Stimulated activated CD8-positive, alpha-beta memory T cell treated with anti-CD3 and anti-CD28 coated beads, Interleukin-7, amount 100 ng/mL, for 4 hours (primary cell): ENCODE results near the gene WNK1.
"Not testable (repeated sequence)": the region's sequence is repeated elsewhere in the genome, so short reads cannot be mapped to it uniquely, and the experiment has no call there.

ENCODE experiments used
- DNase-seq, 2 donors: peaks; one replicate each; pipeline ENCODE4 v3.0.0-alpha.2; 2020; ENCODE audit warnings: low read depth in 2 of 2

WNK1 gene

DNA sequence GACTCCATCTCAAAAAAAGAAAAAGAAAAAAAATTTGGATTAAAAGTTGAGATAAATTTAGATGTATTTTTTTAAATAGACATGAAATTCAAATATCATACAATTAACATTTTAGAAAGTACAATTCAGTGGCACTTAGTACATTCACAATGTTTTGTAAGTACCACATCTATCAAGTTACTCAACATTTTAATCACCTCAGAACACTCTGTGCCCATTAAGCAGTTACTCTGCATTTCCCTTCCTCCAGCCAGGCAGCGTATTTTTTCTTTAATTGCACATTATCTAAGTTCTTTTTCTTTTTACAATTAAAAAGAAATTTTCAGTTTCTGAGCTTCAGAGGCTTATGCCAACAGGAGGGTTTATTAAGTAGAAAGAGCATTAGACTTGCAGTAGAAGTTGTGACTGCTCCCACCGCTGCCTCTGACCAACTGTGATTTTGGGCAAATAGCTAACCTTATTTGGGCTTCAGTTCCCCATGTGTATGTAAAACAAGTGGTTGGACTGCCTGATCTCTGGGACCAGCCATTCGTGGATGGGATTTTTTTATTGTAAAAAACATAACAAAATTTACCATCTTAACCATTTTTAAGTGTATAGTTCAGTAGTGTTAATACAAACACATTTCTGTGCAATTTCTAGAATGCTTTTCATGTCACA, 65.7 kb downstream of the WNK1 start:
- DNase-seq = no peak

DNA sequence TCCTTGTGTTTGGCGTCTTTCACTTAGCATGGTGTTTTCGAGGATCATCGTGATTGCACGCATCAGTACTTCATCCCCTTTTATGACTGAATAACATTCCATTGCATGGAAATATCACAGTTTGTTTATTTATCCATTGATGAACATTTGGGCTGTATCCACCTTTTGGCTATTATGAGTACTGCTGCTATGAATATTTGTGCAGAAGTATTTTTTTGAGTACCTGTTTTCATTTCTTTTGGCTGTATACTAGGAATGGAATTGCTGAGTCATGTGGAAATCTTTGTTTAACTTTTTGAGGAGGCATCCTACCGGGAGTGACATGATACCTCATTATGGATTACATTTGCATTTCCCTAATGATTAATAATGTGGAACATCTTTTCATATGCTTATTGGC, 66.4 kb downstream of the WNK1 start:
- DNase-seq = no peak

DNA sequence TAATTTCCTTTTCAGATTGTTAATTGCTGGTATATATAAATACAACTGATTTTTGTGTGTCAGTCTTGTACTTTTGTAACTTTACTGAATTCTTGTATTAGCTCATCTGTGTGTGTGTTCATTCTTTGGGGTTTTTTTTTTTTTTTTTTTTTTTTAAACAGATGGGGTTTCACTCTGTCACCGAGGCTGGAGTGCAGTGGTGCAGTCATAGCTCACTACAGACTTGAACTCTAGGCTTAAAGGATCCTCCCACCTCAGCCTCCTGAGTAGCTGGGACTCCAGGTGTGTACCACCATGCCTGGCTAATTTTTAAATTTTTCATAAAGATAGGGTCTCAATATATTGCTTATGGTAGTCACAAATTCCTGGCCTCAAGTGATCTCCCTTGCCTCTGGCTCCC, 68.0 kb downstream of the WNK1 start:
- no peak for DNase-seq

DNA sequence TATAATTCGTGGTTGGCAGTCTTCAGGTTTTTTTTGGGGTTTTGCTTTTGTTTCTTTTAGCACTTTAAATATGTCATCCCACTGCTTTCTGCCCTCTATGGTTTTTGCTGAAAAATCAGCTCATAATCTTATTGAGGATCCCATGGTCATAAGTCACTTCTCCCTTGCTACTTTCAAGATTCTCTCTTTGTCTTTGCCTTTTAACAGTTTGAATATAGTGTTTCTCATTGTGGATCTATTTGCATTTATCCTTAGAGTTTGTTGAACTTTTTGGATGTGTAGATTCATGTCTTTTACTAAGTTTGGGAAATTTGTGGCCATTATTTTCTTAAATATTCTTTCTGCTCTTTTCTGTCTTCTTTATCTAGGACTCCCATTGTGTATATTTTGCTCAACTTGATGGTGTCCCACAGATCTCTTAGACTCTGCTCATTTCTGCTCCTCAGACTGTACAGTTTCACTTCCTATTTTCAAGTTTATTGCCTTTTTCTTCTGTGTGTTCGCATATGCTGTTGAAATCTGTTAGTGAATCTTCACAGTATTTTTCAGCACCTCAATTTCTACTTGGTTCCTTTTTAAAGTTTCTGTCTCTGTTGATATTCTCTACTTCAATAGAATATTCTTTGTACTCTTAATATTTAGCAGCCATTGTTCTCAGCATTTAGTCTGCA, 70.8 kb downstream of the WNK1 start:
- DNase-seq = no peak

DNA sequence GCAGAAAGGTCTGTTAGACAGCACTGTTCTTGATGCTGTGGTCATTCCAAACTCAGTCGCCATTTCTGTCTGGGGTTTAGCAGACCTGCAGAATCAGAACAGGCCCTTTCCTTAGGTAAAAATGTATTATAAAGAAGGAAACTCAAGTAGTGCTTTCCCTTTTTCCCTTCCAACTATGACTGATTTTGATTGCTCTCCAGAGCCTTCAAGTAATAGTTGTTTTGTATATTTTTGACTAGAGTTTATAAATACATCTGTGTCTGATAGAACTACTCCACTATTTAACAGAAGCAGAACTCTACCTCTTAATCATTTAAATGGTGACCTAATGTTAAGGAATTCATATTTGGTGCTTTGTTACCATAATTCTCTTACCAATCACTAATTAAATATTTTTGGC, 74.0 kb downstream of the WNK1 start:
- DNase-seq = no peak

DNA sequence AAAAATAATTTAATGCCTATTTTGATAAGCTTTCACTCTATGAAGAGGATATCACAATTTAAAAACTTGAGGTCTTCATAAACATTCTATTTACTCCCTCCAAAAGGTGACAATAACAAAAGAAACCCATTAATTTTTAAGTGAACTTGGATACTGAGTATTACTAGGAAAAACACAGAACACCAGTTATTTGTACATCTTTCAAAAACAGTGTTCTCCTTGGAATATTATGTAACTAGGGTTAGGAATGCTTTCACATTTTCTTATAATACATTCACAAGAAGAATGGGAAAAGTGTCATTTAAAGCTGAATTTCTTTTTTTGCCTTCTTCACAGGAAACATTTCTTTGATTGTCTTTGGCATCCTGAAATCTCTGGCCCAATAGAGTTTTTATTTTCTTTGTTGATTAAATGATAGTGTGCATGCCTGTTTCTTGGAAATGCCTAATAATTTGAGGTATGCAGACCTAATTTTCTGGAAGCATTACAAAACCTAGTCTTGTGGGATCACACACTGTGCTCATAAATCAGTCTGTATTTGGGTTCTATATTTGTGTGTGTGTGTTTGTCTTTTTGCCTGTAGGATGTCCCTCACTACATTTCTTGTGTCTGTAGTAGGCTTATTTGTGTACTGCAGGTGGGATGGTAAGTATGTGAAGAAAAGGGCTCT, 76.5 kb downstream of the WNK1 start:
- DNase-seq = no peak

DNA sequence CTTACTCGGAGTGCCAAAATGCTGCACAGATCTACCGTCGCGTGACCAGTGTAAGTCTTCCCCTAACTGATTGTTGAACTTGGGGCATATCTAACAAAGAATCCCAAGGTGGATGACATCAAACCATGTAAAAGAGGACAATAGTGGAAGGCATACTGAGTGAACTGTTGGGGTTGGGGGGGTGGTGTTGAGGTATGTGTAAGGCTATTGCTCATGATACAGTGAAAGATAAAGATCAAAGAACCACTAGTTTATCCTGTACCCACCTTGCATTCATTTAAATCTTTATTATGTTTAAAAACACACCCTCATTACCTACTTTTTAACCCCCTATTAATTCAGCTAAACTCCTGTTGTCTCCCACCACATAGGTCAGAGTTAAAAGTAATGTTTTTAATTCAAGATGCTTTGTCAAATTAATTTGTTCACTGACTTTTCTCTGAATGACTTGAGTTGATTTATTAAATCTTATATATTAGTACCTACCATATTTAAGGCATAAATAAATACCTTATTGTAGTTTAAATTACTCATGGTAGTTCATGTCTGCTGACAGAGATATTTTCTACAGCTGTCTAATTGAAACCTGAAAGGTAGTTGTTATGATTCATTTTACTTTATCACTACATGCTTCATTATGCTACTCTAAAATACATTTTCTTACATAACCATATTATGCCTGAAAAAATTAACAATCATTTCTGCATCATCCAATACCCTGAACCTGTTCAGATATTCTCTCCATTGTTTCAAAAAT, 77.9 kb downstream of the WNK1 start:
- no peak for DNase-seq

DNA sequence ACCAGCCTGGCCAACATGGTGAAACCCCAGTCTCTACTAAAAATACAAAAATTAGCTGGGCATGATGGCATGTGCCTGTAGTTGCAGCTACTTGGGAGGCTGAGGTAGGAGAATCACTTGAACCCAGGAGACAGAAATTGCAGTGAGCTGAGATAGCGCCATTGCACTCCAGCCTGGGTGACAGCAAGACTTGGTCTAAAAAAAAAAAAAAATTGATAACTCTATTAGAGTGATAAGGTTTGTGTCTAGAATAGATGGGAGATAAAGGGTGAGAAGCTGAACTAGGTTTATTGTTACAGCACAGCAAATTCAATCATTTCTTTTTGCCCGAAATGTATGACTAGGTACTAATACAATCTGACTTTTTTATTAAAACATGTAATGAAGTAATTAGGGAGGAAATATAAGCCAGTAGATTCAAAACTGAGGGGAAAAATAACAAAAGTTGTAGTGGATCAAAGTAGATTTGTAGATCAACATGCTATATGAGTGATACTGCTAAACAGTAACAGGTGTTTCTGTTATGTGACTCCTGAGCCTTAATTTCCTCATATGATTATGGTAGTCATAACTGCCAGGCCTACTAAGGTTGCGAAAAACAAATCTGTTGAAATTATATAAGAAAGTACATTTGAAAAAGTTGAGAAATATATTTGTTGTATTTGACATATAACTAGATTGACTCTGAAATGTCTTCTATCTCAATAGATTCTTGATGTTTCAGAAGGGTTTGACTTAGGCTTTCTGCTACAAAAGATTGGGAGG, 83.6 kb downstream of the WNK1 start:
- no peak for DNase-seq

DNA sequence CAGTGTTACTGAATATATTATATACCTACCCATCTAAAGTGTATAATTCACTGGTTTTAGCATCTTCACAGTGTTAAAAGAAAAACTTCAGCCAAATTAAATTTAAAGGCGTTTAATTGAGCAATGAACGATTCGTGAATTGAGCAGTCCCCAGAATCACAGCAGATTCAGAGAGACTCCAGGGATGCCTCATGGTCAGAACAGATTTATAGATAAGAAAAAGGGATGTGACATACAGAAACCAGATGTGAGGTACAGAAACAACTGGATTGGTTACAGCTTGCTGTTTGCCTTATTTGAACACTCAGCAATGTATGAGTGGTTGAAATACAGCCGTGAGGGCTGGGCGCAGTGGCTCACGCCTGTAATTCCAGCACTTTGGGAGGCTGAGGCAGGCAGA, 84.6 kb downstream of the WNK1 start:
- no peak for DNase-seq

DNA sequence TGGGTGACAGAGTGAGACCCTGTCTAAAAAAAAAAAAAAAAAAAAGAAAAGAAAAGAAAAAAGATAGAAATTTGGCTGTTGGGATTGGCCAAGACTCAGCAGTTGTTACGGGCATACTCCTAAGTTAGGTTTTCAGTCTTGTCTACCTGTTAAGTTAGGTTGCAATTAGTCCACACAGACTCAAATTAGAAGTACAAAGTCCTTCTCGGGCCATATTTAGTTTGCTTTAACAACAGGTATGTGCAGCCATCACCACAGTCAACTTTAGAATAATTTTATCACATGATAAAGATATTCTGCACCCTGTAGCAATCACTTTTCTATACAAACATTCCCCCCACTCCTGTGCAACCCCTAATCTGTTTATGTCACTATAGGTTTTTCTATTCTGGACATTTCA, 85.2 kb downstream of the WNK1 start:
- no peak for DNase-seq

DNA sequence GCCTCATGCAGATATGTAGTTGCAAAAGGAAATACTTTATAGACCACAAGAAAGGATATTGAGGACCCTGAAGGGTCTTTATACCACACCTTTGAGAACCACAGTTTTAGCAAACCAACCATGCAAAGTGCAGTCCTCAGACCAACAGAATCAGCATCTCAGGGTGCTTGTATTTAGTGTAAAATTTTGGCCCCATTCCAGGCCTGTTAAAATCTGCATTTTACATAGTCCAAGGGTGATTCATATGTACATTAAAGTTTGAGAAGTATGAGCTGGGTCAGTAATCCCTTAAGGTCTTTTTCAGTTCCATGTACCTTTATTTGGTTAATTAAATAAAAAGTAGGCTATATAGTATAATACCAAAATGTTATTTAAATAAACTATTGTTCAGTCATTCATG, 91.2 kb downstream of the WNK1 start:
- no peak for DNase-seq

DNA sequence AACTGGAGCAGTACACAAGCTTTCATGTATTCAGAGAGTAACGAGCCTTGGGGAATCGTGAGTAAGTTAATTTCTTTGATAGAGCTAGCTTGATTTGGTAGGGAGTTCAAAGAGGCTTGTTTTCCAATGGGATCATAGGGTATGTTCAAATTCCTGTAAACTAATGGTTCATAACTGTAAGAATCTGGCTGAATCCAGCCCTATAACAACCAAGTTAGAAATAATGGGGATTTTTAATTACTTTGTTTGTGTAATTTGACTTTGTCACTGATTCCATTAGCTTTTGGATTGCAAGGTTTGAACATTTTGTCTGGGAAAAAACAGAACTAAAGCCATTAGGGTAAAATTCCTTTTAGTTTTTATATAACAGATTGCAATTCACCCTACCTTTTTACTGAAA, 94.0 kb downstream of the WNK1 start:
- DNase-seq = no peak

DNA sequence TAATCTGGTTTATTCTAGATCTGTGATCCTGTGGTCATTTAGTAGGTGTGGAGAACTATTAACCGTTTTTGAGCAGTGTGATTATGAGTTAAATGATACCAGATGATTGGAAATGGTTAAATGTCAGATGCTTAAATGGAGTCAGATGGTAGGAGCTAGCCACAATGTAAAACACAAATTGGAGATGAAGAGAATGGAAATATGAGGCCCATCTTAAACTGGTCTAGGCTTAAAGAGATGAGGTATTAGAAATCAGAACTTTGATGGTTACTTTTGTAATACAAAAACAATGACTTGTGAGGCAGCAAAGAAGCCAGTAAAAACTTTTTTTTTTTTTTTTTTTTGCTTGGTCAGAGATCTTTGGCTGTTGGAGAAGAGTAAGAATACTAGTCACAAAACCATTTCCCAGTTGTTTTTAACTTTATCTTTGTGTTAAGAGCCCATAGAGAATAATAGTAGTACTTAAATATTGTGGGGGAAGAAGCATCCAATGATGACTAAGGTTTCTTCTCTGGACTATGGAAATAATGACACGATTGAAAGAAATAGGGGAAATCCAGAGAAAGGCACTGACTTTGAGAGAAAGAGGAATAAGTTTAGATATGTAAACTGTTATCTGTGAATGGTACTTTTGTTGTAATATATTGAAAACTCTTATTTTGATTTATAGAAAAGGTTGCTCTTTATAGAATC, 95.9 kb downstream of the WNK1 start:
- DNase-seq = no peak

DNA sequence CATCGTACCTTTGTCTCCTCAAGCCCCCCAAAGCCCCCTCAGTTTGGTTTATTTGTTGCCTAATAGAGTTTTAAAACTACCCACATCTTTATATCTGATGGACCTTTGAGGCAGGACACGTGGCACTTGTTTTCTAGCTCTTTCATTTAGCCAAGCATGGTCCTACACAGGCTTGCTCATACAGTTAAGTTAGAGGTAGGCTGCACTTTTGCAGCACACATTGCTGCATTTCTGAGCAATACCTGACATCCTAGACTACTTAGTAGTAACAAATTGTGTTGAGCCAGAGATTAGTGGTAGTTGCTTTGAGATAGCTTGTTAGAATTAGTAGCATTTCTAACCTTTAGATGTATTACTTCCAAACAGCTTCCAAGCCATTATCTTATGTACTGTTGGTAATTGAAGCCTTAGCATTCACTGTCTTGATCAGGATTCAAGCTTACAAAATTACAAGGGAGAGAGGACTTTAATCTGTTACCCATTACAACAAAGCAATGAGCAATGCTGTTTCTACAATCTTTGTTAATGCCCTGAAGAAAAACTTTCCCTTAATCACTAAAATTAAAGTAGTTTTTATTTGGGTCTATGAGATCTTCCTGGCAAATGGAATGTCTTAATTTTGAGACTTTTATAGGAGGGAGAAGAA, 96.6 kb downstream of the WNK1 start:
- no peak for DNase-seq

DNA sequence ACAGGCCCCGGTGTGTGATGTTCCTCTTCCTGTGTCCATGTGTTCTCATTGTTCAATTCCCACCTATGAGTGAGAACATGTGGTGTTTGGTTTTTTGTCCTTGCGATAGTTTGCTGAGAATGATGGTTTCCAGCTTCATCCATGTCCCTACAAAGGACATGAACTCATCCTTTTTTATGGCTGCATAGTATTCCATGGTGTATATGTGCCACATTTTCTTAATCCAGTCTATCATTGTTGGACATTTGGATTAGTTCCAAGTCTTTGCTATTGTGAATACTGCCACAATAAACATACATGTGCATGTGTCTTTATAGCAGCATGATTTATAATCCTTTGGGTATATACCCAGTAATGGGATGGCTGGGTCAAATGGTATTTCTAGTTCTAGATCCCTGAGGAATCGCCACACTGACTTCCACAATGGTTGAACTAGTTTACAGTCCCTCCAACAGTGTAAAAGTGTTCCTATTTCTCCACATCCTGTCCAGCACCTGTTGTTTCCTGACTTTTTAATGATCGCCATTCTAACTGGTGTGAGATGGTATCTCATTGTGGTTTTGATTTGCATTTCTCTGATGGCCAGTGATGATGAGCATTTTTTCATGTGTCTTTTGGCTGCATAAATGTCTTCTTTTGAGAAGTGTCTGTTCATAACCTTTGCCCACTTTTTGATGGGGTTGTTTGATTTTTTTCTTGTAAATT, 97.5 kb downstream of the WNK1 start:
- DNase-seq = not testable (repeated sequence)

DNA sequence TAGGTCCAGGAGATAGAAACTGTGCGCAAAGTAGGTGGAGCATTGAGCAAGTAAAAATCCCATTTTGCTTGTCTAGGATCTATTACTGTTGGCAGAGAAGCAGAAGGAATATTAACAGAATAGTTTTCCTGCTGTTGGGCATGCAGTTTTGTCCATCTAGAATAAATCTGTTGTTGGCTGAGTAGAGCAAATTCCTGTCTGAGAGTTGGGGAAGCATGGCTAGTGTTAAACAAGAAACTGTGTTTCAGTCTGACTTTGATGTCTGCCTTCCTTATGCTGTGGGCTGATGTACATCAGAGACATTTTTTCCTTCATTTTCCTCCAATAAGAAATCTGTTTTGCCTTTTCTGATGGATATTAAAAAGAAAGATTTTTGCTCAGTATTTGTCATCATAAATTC, 99.0 kb downstream of the WNK1 start:
- DNase-seq = no peak

DNA sequence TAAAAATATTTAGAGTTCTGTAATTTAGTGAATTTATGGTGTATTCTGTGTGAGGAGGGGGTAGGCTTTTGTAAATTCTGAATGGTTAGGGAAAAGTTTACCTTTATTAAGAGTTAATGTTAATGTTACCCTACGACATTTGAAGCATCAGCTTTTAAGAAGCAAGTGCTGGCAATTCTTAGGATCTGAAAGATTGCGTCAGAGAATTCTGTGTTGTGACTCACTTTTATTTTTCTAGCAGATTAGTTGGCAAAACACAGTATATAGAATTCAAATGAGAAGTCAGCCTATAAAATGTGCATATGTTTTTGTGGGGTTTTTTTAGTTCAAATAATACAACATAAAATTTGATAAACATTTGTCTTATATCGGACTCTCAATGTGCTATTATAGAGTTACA, 99.5 kb downstream of the WNK1 start:
- DNase-seq = no peak

DNA sequence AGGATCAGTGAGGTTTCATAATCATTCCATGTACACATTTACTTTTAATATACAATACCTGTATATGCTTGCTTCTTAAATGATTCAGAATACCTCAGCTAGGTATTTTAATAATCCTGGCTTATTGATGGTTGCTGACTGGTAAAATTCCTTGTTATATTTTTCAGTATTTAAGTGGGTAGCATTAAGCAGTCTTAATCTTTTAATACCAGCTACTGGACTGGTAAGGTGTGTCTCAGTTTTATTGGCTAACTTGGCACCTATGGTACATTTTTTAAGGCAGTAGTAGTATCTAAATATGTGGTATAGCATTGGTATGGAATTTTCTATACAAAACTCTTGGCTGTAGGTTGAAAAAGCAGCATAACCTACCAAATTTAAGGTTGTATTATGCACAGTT, 100.5 kb downstream of the WNK1 start:
- no peak for DNase-seq

DNA sequence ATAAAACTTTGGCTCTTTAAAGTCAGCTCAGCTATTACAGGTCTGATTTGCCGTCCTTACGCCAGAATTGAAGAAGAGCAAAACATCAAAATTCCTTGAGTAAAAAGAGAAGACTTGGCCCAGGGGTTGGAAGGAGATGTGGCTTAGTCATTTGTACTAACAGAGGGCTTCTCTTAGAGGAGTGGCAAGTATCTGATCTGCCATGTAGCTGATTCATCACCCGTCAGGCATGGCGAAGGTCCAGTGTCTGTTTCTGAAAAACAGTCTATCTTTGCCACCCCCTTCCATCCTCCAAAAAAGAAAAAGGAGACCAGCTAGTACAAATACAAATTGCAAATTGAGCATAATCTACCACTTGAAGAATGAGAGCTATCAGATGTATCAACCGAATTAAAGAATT, 105.2 kb downstream of the WNK1 start:
- DNase-seq = no peak

DNA sequence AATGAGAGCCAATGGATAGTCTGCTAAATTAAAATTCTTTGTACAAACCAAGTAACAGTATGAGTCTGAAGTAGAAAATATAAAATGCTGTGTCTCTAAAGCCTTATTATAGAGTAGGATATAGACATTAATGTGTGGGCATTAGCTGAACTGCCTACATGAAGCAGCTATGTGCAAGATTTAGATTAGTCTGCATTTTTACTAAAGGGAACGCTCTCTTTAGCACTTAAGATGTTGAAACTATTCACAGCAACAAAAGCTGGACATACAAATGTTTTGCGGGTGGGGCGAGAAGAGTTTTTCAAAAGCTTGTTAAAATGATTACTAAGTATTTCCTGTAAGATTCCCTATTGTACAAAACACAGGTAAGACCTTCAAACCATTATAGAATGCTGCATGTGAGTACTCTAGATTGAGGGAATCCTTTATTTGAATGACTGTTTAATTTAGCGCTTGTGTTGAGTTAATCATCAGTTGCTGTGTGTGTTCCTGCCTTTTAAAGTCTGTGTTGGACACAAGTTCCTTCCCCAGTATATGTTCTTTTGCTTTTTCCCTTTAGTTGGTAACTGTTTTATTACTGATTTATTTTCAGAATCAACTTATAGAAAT, 110.0 kb downstream of the WNK1 start:
- no peak for DNase-seq
